ENCODE measurements around the gene ZWILCH.

Gene ZWILCH

GRCh38 chr15:66515901-66516322 is 10.8 kb downstream of the ZWILCH start:
- H3K4me3 ChIP-seq (ENCODE audit: low read depth, low read length), result no peak overlapping the region
- no peak for DNase-seq (ENCODE audit: low read depth, low spot score)
- in situ Hi-C loops (cut with HindIII; ENCODE audit: low sequenced_read_pairs), result no loop called here
- TF ChIP-seq CTCF (IDR thresholded peaks at IDR 0.05; ENCODE audit: low read depth, low read length), result no peak

GRCh38 chr15:66523926-66524325 is 18.8 kb downstream of the ZWILCH start:
- no peak for DNase-seq (ENCODE audit: low read depth, low spot score)
- H3K4me3 ChIP-seq (ENCODE audit: low read depth, low read length), result no peak overlapping the region
- TF ChIP-seq CTCF (IDR thresholded peaks at IDR 0.05; ENCODE audit: low read depth, low read length), result no peak
- in situ Hi-C loops (cut with HindIII; ENCODE audit: low sequenced_read_pairs), result no loop called here

- in situ Hi-C loops (cut with HindIII; ENCODE audit: low sequenced_read_pairs), result no loop called here
- no peak for DNase-seq (ENCODE audit: low read depth, low spot score)
- no peak for TF ChIP-seq CTCF (IDR thresholded peaks at IDR 0.05; ENCODE audit: low read depth, low read length)
- H3K4me3 ChIP-seq (ENCODE audit: low read depth, low read length), result no peak overlapping the region
These were observed 19.7 kb downstream of the ZWILCH start for GRCh38 chr15:66524838-66525237.

- no peak for TF ChIP-seq CTCF (IDR thresholded peaks at IDR 0.05; ENCODE audit: low read depth, low read length)
- in situ Hi-C loops (cut with HindIII; ENCODE audit: low sequenced_read_pairs), result no loop called here
- DNase-seq (ENCODE audit: low read depth, low spot score), result no peak
- no peak overlapping the region for H3K4me3 ChIP-seq (ENCODE audit: low read depth, low read length)
These were observed 29.9 kb downstream of the ZWILCH start for GRCh38 chr15:66535056-66535455.

- H3K4me3 ChIP-seq (ENCODE audit: low read depth, low read length), result no peak overlapping the region
- DNase-seq (ENCODE audit: low read depth, low spot score), result no peak
- TF ChIP-seq CTCF (IDR thresholded peaks at IDR 0.05; ENCODE audit: low read depth, low read length), result no peak
- in situ Hi-C loops (cut with HindIII; ENCODE audit: low sequenced_read_pairs), result no loop called here
These were observed 37.8 kb downstream of the ZWILCH start for GRCh38 chr15:66542896-66543295.

GRCh38 chr15:66545255-66545654 is 40.1 kb downstream of the ZWILCH start:
- DNase-seq (ENCODE audit: low read depth, low spot score), result no peak
- in situ Hi-C loops (cut with HindIII; ENCODE audit: low sequenced_read_pairs), result no loop called here
- no peak overlapping the region for H3K4me3 ChIP-seq (ENCODE audit: low read depth, low read length)
- TF ChIP-seq CTCF (IDR thresholded peaks at IDR 0.05; ENCODE audit: low read depth, low read length), result no peak

- in situ Hi-C loops (cut with HindIII; ENCODE audit: low sequenced_read_pairs), result no loop called here
These were observed 50.6 kb downstream of the ZWILCH start for GRCh38 chr15:66555685-66556084.

More at GRCh38 chr15:66555685-66556084, 50.6 kb downstream of the ZWILCH start:
- DNase-seq (ENCODE audit: low read depth, low spot score), result no peak
- H3K4me3 ChIP-seq (ENCODE audit: low read depth, low read length), result no peak overlapping the region
- TF ChIP-seq CTCF (IDR thresholded peaks at IDR 0.05; ENCODE audit: low read depth, low read length), result no peak

Data from astrocyte of the spinal cord (primary cell).